NOMO-1 treated with DMSO at 0.1 percent for 48 hours (cell line): ENCODE results near the gene GPR84.

Source experiments
- DNase-seq: peaks from one replicate; lab custom pipeline; 2025; ENCODE audit not compliant: unreplicated experiment; lab: John Stamatoyannopoulos, UW

Gene GPR84

DNA sequence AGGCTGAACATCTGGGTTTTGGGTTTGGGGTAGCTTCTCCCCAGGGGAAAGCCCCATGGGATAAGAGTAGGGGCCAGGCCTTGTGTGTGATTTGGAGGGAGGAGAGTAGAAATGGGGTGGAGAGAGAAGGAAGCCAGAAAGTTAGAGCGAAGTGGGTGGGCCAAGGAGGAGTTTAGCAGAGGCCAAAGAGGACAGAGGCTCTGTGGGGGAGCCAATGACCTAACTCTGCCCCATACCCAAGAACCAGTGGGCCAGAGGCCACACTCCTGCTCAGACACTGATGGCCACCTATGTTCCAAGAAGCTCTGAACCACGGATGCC lies 10.9 kb upstream of the GPR84 start:
- DNase-seq = no peak

- no peak for DNase-seq
Observed at GRCh38 chr12:54374562-54375258, 10.4 kb upstream of the GPR84 start.

GRCh38 chr12:54373649-54374561 lies 9.6 kb upstream of the GPR84 start:
- DNase-seq = no peak

- no peak for DNase-seq
Observed at GRCh38 chr12:54372113-54372806, 8.0 kb upstream of the GPR84 start.

DNA sequence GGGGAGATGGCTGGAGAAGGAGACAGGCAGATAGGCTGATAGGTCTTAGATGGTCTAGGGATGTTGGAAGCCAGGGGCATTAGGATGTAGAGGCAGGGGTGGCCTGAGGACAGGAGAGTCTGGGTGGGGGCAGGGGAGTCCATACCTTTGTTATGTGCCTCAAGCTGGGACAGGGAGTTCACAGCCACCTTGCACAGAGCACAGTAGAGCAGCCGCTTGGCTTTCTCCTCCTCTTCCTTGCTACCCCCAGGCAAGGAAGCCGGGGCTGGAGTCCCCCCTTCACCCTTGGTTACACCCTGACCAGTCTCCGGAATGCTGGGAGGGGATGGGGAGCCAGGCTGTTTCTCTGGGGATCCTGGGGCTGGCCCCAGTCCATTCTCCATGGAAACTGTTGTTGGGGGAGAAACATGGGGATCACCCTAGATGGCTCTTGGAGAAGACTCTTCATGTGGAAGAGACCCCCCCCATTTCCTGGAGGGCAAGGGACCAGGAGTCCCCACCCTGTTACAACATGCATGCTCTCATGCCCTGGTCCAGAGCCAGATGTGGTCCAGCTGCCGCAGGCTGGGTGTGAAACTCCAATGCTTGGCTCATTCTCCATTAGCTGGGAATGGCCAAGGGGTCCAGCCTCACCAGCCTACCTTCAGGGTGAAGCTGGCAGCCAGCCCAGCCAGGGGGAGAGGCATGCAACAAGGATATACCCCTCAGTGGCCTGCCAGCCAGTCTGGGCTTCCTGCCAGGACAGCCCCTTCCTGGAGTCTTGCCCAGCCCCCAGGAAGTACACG lies 7.2 kb upstream of the GPR84 start:
- DNase-seq = no peak

GRCh38 chr12:54370171-54370730 lies 6.0 kb upstream of the GPR84 start:
- DNase-seq = no peak

DNA sequence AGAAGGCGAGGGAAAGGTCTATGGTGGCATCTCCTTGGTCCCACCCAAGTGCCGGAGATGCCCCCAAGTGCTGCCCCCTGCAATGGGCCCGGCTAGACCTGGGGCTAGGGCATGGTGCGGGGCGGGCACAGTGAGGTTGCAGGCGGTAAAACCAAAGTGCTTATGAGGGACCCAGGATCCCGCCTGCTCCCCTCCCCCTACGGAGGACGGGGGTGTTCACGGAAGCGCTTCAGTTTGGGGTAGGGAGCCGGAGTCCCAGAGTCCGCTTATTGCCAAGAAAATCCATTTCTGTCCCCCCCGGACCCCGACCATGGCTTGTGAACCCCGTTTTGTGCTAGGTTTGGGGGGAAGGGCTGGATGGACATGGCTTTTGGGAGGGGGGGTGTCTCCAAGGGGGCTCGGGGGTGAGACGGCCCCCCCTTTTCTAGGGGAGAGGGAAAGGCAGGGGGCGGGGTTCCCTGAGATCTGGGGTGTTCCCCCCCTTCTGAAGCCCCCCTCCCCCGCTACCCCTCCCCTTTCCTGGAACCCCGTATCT lies 5.4 kb upstream of the GPR84 start:
- DNase-seq = no peak

GRCh38 chr12:54368709-54369596 lies 4.7 kb upstream of the GPR84 start:
- DNase-seq = peak; percentile 72

GRCh38 chr12:54368025-54368708 lies 3.9 kb upstream of the GPR84 start:
- no peak for DNase-seq

DNA sequence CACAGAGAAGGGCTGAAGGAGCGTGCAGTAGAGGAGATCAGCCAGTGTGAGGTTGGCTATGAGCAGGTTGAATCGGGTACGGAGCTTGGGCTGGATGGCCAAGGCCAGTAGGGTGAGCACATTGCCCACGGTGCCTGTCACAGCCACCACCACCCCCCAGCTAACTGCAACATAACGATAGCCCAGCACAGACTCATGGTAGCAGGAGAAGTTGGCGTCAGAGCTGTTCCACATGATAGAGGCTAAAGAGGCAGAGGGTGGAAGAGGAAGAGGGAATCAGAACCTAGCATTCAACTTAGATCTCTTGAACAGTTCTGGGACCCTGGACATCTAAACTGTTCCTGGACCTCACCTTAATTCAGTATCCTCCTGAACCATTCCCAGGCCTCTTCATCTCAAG lies 668 bp downstream of the GPR84 start:
- DNase-seq = no peak

- no peak for DNase-seq
Observed at GRCh38 chr12:54363047-54363446, 1.2 kb downstream of the GPR84 start.

GRCh38 chr12:54360717-54361456 lies 3.4 kb downstream of the GPR84 start:
- DNase-seq = peak; percentile 25

- no peak for DNase-seq
Observed at GRCh38 chr12:54359762-54360351, 4.4 kb downstream of the GPR84 start.

- peak; percentile 97 for DNase-seq
Observed at GRCh38 chr12:54358945-54359761, 5.1 kb downstream of the GPR84 start.

DNA sequence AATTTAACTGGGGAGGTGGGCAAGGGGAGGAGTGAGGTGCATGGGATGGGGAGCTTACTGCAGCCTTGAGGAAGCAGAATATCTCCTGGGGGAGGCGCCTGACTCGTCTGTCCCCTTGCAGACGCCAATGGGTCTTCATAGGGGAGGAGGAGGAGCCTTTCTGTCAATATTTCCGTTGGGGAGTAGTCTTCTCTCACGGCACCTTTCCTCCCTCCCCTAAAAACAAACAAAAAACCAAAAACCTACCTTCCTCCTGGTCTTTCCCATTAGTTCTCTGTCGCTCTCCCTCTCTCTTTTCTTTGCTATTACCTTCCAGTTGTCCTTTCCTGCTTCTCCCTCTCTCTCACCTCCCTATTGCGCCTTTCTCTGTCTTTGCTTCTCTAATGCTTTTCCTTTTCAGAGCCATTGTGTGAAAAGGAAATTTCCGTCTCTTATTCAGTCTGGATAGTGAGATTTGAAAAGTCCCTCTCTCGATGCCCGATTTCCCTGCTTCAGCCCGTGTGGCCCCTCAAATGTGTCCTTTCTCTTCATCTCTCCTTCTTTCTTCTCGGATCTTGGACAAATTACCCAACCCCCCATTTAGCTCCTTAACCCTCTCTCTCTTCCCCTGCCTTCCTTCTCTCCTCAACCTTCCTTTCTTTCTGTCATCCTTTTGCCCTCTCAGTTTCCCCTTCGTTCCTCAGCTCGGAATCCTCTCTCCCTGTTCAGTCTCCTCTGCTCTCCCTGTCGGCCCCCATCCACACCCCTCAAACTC lies 5.9 kb downstream of the GPR84 start:
- peak; percentile 40 for DNase-seq

GRCh38 chr12:54357506-54358190 lies 6.6 kb downstream of the GPR84 start:
- DNase-seq = no peak
